ENCODE results near the gene AUNIP. TPM values are rescaled to one million over a fixed set of nuclear protein-coding genes. Genes with fewer than 3 reads are reported as not detected.

Gene AUNIP
- total and polyA plus RNA-seq, 11 donors, result 0.19 to 1.5 (median 0.26) TPM; not detected in 7

DNA sequence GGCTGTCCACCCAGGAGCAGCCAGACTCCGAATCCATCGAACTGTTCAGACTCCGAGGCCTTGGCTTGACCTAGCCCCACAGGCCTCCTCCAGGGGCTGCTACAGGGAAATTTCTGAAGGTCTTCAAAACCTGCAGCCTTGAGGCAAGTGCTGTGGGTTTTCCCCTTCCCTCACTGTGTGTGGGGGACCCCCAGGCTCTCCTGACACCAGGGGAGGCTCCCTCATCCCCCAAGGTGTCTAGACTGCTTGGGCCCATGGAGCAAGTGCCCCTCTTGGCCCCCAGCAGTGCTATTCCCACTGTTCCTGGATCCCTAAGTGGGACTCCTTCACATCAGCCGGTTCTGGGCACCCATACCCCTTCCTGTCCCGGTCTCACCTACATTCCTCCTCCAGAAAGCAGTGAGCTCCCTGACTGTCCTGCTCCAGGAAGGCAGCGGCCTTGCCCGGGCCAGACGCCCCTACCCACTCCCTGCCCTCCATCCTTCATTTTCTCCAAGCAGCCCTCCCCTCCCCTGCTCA is 15.4 kb upstream of the AUNIP start:
- no peaks in the 10 kb centered on the region for H3K9me3 ChIP-seq
- peak overlapping the region; percentile 39 to 88 (median 66) for H3K4me3 ChIP-seq
- no peak for DNase-seq
- no peaks in the 10 kb centered on the region for H3K27me3 ChIP-seq
- peaks cover 0 to 3% (median 0%) of the 10 kb centered on the region in 9 donors for H3K36me3 ChIP-seq
- 29 to 50% (median 43%) methylated on average over 5 to 8 of the region's 8 CpGs for WGBS, 4 donors
- intact Hi-C loops (cut with DNase I), result loop anchor here in 1 of 10 donors (10.0 kb wide), 1 partner anchor 50 kb away; no protein-coding TSS in a partner anchor
- TF ChIP-seq POLR2A (IDR thresholded peaks at IDR 0.05) (no peak), CTCF (IDR thresholded peaks at IDR 0.05) (no peak)
- peak in 2 of 4 donors; percentile 1 to 2 for ATAC-seq
- H3K27ac ChIP-seq, result peak overlapping the region in 6 of 12 donors; percentile 58 to 90 (median 70)
- H3K4me1 ChIP-seq, result peaks cover 0 to 43% (median 25%) of the 10 kb centered on the region in 12 donors

- Histone ChIP-seq H3K27me3 (no peaks in the 10 kb centered on the region), H3K36me3 (peaks cover 0 to 8% (median 0%) of the 10 kb centered on the region in 9 donors), H3K9me3 (no peaks in the 10 kb centered on the region), H3K27ac (peak overlapping the region in 3 of 12 donors; percentile 69 to 90 (median 85)), H3K4me3 (peak overlapping the region in 6 of 12 donors; percentile 52 to 88 (median 74)), H3K4me1 (peaks cover 0 to 43% (median 25%) of the 10 kb centered on the region in 12 donors)
- ATAC-seq (no peak), DNase-seq (no peak)
- TF ChIP-seq POLR2A (IDR thresholded peaks at IDR 0.05), result no peak
- TF ChIP-seq CTCF (IDR thresholded peaks at IDR 0.05), result no peak
- WGBS, 4 donors, result 97 to 100% (median 99%) methylated on average over 3 of the region's 3 CpGs
- intact Hi-C loops (cut with DNase I), result loop anchor here in 1 of 10 donors (10.0 kb wide), 1 partner anchor 49 kb away; no protein-coding TSS in a partner anchor
Observed at GRCh38 chr1:25874209-25874608, 15.0 kb upstream of the AUNIP start.

GRCh38 chr1:25873120-25873519 is 13.9 kb upstream of the AUNIP start:
- no peak for DNase-seq
- H3K4me3 ChIP-seq, result no peak overlapping the region

More at GRCh38 chr1:25873120-25873519, 13.9 kb upstream of the AUNIP start:
- TF ChIP-seq CTCF (IDR thresholded peaks at IDR 0.05), result no peak
- TF ChIP-seq POLR2A (IDR thresholded peaks at IDR 0.05), result no peak
- Histone ChIP-seq H3K36me3 (peaks cover 0 to 10% (median 0%) of the 10 kb centered on the region in 9 donors), H3K4me1 (peaks cover 0 to 43% (median 25%) of the 10 kb centered on the region in 12 donors), H3K27ac (no peak overlapping the region), H3K27me3 (no peaks in the 10 kb centered on the region), H3K9me3 (no peaks in the 10 kb centered on the region)
- intact Hi-C loops (cut with DNase I), result loop anchor here in 1 of 10 donors (10.0 kb wide), 1 partner anchor 48 kb away; no protein-coding TSS in a partner anchor
- 80 to 94% (median 86%) methylated on average over 3 of the region's 3 CpGs for WGBS, 4 donors
- ATAC-seq, result no peak

All from heart left ventricle (tissue), 16 donors.